H1 (cell line): ENCODE results near the gene HIGD2B. TPM values are rescaled to one million over a fixed set of nuclear protein-coding genes. Genes with fewer than 3 reads are reported as not detected.

Experiments used
- CEBPB ChIP-seq: IDR thresholded peaks from 2 replicates; pipeline ENCODE4 v1.6.1; 2012; ENCODE audit warnings: low read depth, low read length
- CREB1 ChIP-seq: IDR thresholded peaks from 2 replicates; pipeline ENCODE4 v1.6.1; 2012; ENCODE audit warnings: inconsistent platforms
- KDM1A ChIP-seq: fragments of 200-600, 300-600 bp; sonication (generic); IDR thresholded peaks from 2 replicates; pipeline ENCODE4 v1.7.1; 2016; ENCODE audit warnings: mild to moderate bottlenecking, low read length, borderline replicate concordance
- RAD21 ChIP-seq, 2 experiments: IDR thresholded peaks in 1 of 2; conservative IDR thresholded peaks in 1 of 2; 2 replicates each; pipeline ENCODE4 v1.6.1; 2011; ENCODE audit warnings: low read depth in 2 of 2, low read length in 2 of 2, improper control_type of control experiment in 1 of 2, inconsistent platforms in 1 of 2, mild to moderate bottlenecking in 1 of 2, moderate library complexity in 1 of 2
- SP1 ChIP-seq: IDR thresholded peaks from 2 replicates; pipeline ENCODE4 v1.6.1; 2011; ENCODE audit warnings: low read depth, low read length
- TBP ChIP-seq: IDR thresholded peaks from 2 replicates; pipeline ENCODE4 v1.6.1; 2011; ENCODE audit warnings: low read depth, low read length, improper control_type of control experiment
- polyA plus RNA-seq, 7 experiments: library from polyadenylated mRNA; depleted of rRNA in 3 of 7; stranded (reverse) in 5 of 7; unstranded in 2 of 7; fragments of >200 nt in 5 of 7; fragments of 200-250 nt in 2 of 7; gene quantifications; 1 replicate in 5 of 7; 2 replicates in 1 of 7; 4 replicates in 1 of 7; pipeline versions ENCODE4 v1.2.1 to v1.2.3, GENCODE V29; 2011 to 2013; ENCODE audit warnings: missing spikeins in 2 of 7, mixed read lengths in 2 of 7
- total RNA-seq: library from RNA; stranded (reverse); fragmentation: NEBNext Ultra II Directional; extraction: Animal tissue kit (Norgen Biotek cat#: 25700); gene quantifications from 2 replicates; pipeline ENCODE4 v1.2.1, GENCODE V29; 2021
- TF ChIP-seq, protein P1 (sequence below): fragments of 300-600 bp; sonication (generic); IDR thresholded peaks from 2 replicates; pipeline ENCODE4 v1.7.1; 2012; ENCODE audit warnings: low read length, moderate library complexity, mild to moderate bottlenecking, inconsistent platforms; ENCODE audit not compliant: insufficient replicate concordance

Gene HIGD2B
- total and polyA plus RNA-seq, 2 of the 8 experiments (the other 6 are each of a cell fraction or from before 2014, with no cell fraction given), result not detected

DNA sequence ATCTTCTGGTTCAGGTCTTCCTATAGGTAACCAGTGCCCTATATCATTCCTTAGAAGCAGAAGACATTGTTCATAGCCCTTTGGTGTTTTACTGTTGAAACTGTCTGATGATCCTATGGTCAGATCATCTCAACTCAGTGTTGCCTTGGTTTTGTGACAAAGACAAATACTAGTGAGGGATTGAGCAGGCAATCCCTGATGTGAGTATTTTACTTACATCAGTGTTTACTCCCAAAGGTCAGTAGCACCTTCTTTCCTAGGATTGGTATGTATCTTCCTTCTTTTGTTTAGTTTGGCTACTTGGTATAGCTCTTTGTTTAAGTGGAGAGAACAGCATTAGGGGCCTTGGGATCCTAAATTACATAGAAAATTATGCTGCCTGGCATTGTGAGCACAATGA is 41.2 kb upstream of the HIGD2B start (continued):
- TF ChIP-seq, protein P1, sequence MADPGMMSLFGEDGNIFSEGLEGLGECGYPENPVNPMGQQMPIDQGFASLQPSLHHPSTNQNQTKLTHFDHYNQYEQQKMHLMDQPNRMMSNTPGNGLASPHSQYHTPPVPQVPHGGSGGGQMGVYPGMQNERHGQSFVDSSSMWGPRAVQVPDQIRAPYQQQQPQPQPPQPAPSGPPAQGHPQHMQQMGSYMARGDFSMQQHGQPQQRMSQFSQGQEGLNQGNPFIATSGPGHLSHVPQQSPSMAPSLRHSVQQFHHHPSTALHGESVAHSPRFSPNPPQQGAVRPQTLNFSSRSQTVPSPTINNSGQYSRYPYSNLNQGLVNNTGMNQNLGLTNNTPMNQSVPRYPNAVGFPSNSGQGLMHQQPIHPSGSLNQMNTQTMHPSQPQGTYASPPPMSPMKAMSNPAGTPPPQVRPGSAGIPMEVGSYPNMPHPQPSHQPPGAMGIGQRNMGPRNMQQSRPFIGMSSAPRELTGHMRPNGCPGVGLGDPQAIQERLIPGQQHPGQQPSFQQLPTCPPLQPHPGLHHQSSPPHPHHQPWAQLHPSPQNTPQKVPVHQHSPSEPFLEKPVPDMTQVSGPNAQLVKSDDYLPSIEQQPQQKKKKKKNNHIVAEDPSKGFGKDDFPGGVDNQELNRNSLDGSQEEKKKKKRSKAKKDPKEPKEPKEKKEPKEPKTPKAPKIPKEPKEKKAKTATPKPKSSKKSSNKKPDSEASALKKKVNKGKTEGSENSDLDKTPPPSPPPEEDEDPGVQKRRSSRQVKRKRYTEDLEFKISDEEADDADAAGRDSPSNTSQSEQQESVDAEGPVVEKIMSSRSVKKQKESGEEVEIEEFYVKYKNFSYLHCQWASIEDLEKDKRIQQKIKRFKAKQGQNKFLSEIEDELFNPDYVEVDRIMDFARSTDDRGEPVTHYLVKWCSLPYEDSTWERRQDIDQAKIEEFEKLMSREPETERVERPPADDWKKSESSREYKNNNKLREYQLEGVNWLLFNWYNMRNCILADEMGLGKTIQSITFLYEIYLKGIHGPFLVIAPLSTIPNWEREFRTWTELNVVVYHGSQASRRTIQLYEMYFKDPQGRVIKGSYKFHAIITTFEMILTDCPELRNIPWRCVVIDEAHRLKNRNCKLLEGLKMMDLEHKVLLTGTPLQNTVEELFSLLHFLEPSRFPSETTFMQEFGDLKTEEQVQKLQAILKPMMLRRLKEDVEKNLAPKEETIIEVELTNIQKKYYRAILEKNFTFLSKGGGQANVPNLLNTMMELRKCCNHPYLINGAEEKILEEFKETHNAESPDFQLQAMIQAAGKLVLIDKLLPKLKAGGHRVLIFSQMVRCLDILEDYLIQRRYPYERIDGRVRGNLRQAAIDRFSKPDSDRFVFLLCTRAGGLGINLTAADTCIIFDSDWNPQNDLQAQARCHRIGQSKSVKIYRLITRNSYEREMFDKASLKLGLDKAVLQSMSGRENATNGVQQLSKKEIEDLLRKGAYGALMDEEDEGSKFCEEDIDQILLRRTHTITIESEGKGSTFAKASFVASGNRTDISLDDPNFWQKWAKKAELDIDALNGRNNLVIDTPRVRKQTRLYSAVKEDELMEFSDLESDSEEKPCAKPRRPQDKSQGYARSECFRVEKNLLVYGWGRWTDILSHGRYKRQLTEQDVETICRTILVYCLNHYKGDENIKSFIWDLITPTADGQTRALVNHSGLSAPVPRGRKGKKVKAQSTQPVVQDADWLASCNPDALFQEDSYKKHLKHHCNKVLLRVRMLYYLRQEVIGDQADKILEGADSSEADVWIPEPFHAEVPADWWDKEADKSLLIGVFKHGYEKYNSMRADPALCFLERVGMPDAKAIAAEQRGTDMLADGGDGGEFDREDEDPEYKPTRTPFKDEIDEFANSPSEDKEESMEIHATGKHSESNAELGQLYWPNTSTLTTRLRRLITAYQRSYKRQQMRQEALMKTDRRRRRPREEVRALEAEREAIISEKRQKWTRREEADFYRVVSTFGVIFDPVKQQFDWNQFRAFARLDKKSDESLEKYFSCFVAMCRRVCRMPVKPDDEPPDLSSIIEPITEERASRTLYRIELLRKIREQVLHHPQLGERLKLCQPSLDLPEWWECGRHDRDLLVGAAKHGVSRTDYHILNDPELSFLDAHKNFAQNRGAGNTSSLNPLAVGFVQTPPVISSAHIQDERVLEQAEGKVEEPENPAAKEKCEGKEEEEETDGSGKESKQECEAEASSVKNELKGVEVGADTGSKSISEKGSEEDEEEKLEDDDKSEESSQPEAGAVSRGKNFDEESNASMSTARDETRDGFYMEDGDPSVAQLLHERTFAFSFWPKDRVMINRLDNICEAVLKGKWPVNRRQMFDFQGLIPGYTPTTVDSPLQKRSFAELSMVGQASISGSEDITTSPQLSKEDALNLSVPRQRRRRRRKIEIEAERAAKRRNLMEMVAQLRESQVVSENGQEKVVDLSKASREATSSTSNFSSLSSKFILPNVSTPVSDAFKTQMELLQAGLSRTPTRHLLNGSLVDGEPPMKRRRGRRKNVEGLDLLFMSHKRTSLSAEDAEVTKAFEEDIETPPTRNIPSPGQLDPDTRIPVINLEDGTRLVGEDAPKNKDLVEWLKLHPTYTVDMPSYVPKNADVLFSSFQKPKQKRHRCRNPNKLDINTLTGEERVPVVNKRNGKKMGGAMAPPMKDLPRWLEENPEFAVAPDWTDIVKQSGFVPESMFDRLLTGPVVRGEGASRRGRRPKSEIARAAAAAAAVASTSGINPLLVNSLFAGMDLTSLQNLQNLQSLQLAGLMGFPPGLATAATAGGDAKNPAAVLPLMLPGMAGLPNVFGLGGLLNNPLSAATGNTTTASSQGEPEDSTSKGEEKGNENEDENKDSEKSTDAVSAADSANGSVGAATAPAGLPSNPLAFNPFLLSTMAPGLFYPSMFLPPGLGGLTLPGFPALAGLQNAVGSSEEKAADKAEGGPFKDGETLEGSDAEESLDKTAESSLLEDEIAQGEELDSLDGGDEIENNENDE, result no peak
- TF ChIP-seq KDM1A, result no peak
- TF ChIP-seq CEBPB, result no peak
- no peak for TF ChIP-seq RAD21 (IDR thresholded peaks at IDR 0.05 in 1 of 2, conservative IDR thresholded peaks at IDR 0.05 in 1 of 2; ENCODE audit: low read depth in 2 of 2, low read length in 2 of 2)
- no peak for TF ChIP-seq CREB1
- no peak for TF ChIP-seq TBP
- no peak for TF ChIP-seq SP1
